Osteocyte (in vitro differentiated cells): ENCODE data around the gene EPC1. TPM values are rescaled to one million over a fixed set of nuclear protein-coding genes. Genes with fewer than 3 reads are reported as not detected.

ENCODE experiments used
- DNase-seq: peaks from one replicate; pipeline ENCODE4 v3.0.0; 2021; ENCODE audit warnings: mixed read lengths; ENCODE audit not compliant: unreplicated experiment; ENCODE audit errors: extremely low spot score
- H3K27ac Mint-ChIP-seq: one replicate; pipeline ENCODE4 v1.8.0; 2021; ENCODE audit warnings: mild to moderate bottlenecking, mixed read lengths; ENCODE audit not compliant: unreplicated experiment
- H3K27me3 Mint-ChIP-seq: one replicate; pipeline ENCODE4 v1.8.0; 2021; ENCODE audit warnings: mixed read lengths; ENCODE audit not compliant: unreplicated experiment
- H3K36me3 Mint-ChIP-seq: one replicate; pipeline ENCODE4 v1.8.0; 2021; ENCODE audit warnings: mixed read lengths; ENCODE audit not compliant: unreplicated experiment
- H3K4me1 Mint-ChIP-seq: one replicate; pipeline ENCODE4 v1.8.0; 2021; ENCODE audit warnings: mixed read lengths; ENCODE audit not compliant: unreplicated experiment
- H3K4me3 Mint-ChIP-seq: one replicate; pipeline ENCODE4 v1.8.0; 2021; ENCODE audit warnings: mild to moderate bottlenecking, moderate library complexity, mixed read lengths; ENCODE audit not compliant: unreplicated experiment
- H3K9me3 Mint-ChIP-seq: one replicate; pipeline ENCODE4 v1.8.0; 2021; ENCODE audit warnings: mixed read lengths; ENCODE audit not compliant: unreplicated experiment
- total RNA-seq: library from RNA; stranded (reverse); gene quantifications from 2 replicates; pipeline ENCODE4 v1.2.1, GENCODE V29; 2021
- TF ChIP-seq, protein P1 (sequence below): fragments of 200-600 bp; sonication (generic); IDR thresholded peaks from 2 replicates; pipeline ENCODE4 v1.5.0; 2021; ENCODE audit warnings: antibody characterized with exemption, mild to moderate bottlenecking, moderate library complexity

The EPC1 gene
- total RNA-seq, 1 donor from 2014 or later, result 35.5 TPM

DNA sequence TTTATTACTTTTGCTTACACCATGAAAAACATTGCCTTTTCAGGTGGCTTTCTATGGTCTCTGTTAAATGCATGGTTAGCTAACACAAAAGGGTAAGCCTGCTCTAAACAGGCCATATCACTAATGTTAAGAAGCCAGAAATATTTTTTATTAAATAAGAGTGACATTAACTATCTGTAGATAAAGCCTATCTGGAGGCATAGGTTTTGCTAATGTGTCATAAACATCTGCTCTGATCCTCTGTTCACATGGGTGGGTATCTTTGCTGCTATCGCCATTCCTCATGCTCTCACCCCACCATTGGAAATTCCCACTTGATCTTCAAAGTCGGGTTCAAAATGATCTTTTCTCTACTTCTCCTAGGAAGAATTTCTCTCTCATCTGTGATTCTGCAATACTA is 32.4 kb downstream of the EPC1 start:
- Mint-ChIP-seq H3K9me3 (no peaks in the 10 kb centered on the region), H3K27me3 (no peaks in the 10 kb centered on the region), H3K4me3 (no peak overlapping the region), H3K4me1 (peaks cover 43% of the 10 kb centered on the region), H3K27ac (no peak overlapping the region), H3K36me3 (no peaks in the 10 kb centered on the region)
- TF ChIP-seq, protein P1, sequence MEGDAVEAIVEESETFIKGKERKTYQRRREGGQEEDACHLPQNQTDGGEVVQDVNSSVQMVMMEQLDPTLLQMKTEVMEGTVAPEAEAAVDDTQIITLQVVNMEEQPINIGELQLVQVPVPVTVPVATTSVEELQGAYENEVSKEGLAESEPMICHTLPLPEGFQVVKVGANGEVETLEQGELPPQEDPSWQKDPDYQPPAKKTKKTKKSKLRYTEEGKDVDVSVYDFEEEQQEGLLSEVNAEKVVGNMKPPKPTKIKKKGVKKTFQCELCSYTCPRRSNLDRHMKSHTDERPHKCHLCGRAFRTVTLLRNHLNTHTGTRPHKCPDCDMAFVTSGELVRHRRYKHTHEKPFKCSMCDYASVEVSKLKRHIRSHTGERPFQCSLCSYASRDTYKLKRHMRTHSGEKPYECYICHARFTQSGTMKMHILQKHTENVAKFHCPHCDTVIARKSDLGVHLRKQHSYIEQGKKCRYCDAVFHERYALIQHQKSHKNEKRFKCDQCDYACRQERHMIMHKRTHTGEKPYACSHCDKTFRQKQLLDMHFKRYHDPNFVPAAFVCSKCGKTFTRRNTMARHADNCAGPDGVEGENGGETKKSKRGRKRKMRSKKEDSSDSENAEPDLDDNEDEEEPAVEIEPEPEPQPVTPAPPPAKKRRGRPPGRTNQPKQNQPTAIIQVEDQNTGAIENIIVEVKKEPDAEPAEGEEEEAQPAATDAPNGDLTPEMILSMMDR, result no peak
- no peak for DNase-seq

DNA sequence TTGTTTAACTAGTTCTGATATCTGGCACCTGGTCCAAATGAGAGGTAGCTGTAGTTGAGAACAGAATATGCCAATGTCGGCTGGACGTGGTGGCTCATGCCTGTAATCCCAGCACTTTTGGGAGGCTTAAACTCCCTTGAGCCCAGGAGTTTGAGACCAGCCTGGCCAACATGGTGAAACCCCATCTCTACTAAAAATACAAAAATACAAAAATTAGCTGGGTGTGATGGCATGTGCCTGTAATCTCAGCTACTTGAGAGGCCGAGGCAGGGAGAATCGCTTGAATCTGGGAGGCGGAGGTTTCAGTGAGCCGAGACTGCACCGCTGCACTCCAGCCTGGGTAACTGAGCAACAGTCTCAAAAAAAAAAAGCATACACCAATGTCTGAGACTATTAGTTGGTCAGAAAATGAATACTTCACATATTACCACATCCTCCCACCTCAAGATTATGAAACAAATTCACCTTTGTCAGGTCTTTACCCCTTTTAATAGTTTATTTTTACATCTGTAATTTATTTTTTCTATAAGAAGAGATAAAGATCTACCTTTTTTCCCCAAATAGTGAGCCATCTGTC is 38.8 kb downstream of the EPC1 start:
- H3K27ac Mint-ChIP-seq, result no peak overlapping the region
- H3K4me3 Mint-ChIP-seq, result no peak overlapping the region
- peaks cover 5% of the 10 kb centered on the region for H3K4me1 Mint-ChIP-seq
- no peak for DNase-seq
- TF ChIP-seq, protein P1, result no peak
- H3K9me3 Mint-ChIP-seq, result peaks cover 5% of the 10 kb centered on the region
- H3K27me3 Mint-ChIP-seq, result no peaks in the 10 kb centered on the region
- H3K36me3 Mint-ChIP-seq, result peaks cover 19% of the 10 kb centered on the region

DNA sequence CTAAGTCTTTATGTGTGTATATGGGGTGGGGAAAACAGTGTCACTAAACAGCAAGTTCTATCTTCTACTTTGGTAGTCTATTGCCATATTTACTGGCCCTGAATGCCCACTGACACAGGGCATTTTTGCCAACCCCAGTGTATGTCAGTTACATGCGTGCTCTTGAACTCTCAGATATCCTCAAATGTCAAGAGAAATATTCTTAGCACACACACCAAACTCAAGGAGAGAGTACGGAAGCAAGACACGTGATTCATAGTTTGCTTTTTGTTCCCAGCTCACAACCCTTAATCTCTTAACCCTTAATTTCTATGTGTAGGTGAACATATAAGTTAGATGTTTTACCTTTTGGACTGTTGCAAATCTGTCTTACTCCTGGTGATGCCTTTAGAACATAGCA is 39.3 kb downstream of the EPC1 start:
- no peak for DNase-seq
- Mint-ChIP-seq H3K4me3 (no peak overlapping the region), H3K36me3 (peaks cover 19% of the 10 kb centered on the region), H3K9me3 (peaks cover 5% of the 10 kb centered on the region), H3K27me3 (no peaks in the 10 kb centered on the region), H3K4me1 (peaks cover 3% of the 10 kb centered on the region), H3K27ac (peak overlapping the region; percentile 42)
- TF ChIP-seq, protein P1, result no peak

DNA sequence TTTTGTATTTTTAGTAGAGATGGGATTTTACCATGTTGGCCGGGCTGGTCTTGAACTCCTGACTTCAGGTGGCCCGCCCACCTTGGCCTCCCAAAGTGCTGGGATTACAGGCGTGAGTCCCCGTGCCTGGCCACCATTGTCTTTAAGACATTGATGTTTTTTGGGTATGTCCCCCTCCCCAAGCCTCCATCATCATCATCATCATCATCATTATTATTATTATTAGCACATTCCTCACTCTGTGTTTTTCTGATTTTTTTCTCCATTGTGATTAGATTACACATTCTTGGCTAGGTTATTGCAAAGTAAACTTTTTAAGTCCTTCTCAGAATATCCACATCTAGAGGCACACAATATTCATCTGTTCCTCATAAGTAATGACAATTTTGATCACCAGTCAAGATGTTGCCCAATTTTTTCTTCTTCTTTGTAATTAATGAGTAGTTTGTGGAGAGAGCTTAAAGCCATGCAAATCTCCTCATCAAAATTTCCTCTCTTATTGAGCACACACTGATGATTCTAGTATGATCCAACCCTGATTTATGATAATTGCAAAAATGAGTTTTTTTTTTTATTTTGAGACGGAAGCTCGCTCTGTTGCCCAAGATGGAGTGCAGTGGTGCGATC is 47.5 kb downstream of the EPC1 start:
- no peaks in the 10 kb centered on the region for H3K27me3 Mint-ChIP-seq
- TF ChIP-seq, protein P1, result no peak
- no peak overlapping the region for H3K4me3 Mint-ChIP-seq
- no peak for DNase-seq
- no peak overlapping the region for H3K27ac Mint-ChIP-seq
- H3K9me3 Mint-ChIP-seq, result no peaks in the 10 kb centered on the region
- H3K36me3 Mint-ChIP-seq, result peaks cover 21% of the 10 kb centered on the region
- H3K4me1 Mint-ChIP-seq, result peaks cover 14% of the 10 kb centered on the region

DNA sequence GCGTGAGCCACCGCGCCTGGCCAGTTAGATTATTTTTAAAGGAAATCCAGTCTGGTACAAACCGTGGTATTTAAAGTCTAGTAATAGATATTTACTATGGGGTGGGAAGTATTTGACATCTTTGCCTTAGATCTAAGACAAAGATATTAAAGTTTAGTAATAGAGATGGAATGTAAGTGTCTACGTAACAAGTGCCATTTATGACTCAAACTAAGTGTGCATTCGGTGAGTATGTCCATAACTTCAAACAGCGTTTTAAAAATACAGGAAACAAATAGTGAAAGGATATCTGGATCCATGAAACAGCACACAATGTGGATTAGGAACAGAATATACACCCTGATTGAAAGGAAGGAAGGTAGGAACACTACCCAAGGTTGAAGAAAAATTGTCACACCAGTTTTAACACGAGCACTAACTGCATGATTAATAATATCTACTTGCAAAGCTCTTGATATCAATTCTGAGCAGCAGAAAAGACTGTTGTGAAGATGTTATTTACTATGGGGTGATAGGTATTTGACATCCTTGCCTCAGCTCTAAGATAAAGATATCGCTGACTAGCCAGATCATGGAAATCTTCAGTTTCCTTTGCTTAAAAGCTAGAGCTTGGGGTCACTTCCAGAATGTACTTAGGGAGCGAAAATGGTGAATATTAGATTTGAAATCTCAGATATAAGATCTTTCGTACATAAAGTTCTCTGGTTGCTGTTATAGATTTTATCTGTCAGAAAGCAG is 48.7 kb downstream of the EPC1 start:
- Mint-ChIP-seq H3K27ac (no peak overlapping the region), H3K27me3 (no peaks in the 10 kb centered on the region), H3K4me1 (peaks cover 14% of the 10 kb centered on the region), H3K9me3 (no peaks in the 10 kb centered on the region), H3K4me3 (no peak overlapping the region), H3K36me3 (peaks cover 13% of the 10 kb centered on the region)
- TF ChIP-seq, protein P1, result no peak
- no peak for DNase-seq
